Measurements from ENCODE around the gene PI16. TPM values are rescaled to one million over a fixed set of nuclear protein-coding genes. Genes with fewer than 3 reads are reported as not detected.

The PI16 gene
- total and polyA plus RNA-seq, 2 donors (not counting 1 experiment from before 2014, with no cell fraction given): 1.4 to 7.4 TPM

DNA sequence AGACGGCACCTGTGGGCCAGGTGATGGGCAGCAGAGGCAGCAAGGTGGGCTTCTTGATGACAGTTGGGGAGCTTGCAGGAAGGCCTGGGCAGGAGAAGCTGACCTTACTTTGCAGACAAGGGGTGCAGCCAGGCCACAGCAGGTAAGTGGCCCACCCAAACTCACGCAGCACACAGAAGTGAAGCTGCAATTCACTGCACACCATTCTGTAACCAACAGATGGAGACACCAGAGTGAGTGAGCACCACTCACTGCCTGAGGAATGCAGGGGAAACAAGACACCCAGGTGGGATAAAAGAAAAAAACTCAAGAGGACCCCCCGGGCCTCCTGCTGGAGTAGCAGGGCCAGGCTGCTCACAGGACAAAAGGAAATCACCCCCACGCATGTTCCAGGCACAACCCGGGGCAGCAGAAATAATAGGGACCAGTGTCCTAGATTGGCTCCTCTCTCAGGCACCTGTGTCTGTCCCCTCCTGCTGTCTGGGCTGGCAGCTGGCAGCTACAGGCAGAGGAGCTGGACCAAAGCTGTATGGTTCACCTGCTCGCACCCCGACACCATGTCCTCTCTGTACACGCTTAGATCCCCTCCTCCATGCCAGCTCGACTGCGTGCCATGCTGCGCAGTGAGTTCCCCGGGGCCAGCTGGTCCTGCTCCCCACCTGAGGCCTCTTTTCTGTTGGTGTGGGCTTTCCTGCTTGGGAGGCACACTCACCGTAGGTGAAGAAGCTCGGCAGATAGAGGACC, 26.5 kb downstream of the PI16 start:
- ChIA-PET POLR2A (interaction anchor here (0.6 to 1.0 kb wide), 2 partner anchors 37 to 372 kb away, joined by 4 read pairs; no protein-coding TSS in a partner anchor), CTCF (interaction anchor here (1.2 to 9.7 kb wide), 7 partner anchors 26 to 228 kb away, joined by 3 to 223 read pairs (median 5); no protein-coding TSS in a partner anchor)
- Mint-ChIP-seq H3K9me3 (ENCODE audit: insufficient read depth) (no peaks in the 10 kb centered on the region), H3K27me3 (no peaks in the 10 kb centered on the region), H3K4me3 (no peak overlapping the region), H3K27ac (peak overlapping the region; percentile 58), H3K4me1 (peaks cover 37% of the 10 kb centered on the region)
- Histone ChIP-seq H3K4me2 (replicated peaks; ENCODE audit: low read depth, low read length, poor library complexity, severe bottlenecking) (no peak overlapping the region), H3K36me3 (replicated peaks in 1 of 2; ENCODE audit: control extremely low read depth in 1 of 2, control insufficient read depth in 1 of 2, extremely low read depth in 1 of 2, insufficient read depth in 2 of 2, low read length in 1 of 2) (peaks cover 0 to 49% of the 10 kb centered on the region in 2 experiments), H2AFZ (ENCODE audit: insufficient read depth, low read depth, low read length, poor library complexity, severe bottlenecking) (no peak overlapping the region), H3K79me2 (ENCODE audit: control insufficient read depth, insufficient read depth, low read length) (peaks cover 81% of the 10 kb centered on the region), H3K27me3 (replicated peaks in 1 of 4; ENCODE audit: control extremely low read depth in 1 of 4, control insufficient read depth in 3 of 4, insufficient read depth in 4 of 4, low read length in 3 of 4) (no peaks in the 10 kb centered on the region), H3K9me3 (ENCODE audit: control extremely low read depth in 1 of 3, control insufficient read depth in 2 of 3, insufficient read depth in 1 of 3, low read length in 2 of 3) (no peaks in the 10 kb centered on the region), H3K4me3 (ENCODE audit: control extremely low read depth in 1 of 5, extremely low read depth in 1 of 5, insufficient read depth in 1 of 5, low read depth in 2 of 5, low read length in 4 of 5) (no peak overlapping the region), H3K9ac (ENCODE audit: low read length) (no peak overlapping the region), H4K20me1 (ENCODE audit: control insufficient read depth, insufficient read depth, low read length, poor library complexity, severe bottlenecking) (peaks cover 91% of the 10 kb centered on the region), H3K27ac (ENCODE audit: low read length in 2 of 2) (no peak overlapping the region), H3K4me1 (ENCODE audit: control insufficient read depth in 2 of 2, insufficient read depth in 2 of 2, low read length in 2 of 2) (peaks cover 26 to 27% of the 10 kb centered on the region in 2 donors)
- intact Hi-C loops (cut with micrococcal nuclease): loop anchor here (1.0 kb wide), 1 partner anchor 37 kb away; no protein-coding TSS in a partner anchor
- WGBS (ENCODE audit: insufficient coverage): 79% methylated on average over 6 of the region's 14 CpGs
- no peak for TF ChIP-seq EZH2 (IDR thresholded peaks at IDR 0.05; ENCODE audit: borderline replicate concordance, insufficient read depth, low read depth, low read length, poor library complexity, severe bottlenecking)
- TF ChIP-seq, protein P1, sequence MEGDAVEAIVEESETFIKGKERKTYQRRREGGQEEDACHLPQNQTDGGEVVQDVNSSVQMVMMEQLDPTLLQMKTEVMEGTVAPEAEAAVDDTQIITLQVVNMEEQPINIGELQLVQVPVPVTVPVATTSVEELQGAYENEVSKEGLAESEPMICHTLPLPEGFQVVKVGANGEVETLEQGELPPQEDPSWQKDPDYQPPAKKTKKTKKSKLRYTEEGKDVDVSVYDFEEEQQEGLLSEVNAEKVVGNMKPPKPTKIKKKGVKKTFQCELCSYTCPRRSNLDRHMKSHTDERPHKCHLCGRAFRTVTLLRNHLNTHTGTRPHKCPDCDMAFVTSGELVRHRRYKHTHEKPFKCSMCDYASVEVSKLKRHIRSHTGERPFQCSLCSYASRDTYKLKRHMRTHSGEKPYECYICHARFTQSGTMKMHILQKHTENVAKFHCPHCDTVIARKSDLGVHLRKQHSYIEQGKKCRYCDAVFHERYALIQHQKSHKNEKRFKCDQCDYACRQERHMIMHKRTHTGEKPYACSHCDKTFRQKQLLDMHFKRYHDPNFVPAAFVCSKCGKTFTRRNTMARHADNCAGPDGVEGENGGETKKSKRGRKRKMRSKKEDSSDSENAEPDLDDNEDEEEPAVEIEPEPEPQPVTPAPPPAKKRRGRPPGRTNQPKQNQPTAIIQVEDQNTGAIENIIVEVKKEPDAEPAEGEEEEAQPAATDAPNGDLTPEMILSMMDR (IDR thresholded peaks at IDR 0.05): no peak
- ATAC-seq (ENCODE audit: low read depth) (no peak), DNase-seq (no peak)

DNA sequence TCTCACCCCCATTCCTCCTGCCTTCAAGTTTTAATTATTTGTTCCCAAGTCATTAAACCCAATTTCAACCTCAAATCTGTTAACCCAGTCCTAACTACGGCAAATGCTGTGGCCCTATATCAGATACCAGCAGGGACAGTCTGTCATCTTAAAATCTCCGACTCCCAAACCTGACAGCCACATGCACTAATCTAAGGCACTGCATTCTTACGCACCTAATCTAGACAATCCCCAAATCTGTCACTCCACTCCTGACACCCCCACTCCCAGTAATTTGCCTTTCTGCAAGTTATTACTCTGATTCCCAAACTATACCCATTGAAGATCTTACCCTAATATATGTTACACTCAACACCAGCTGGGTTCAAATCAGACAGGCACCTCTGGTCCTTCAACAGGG, 29.0 kb downstream of the PI16 start:
- Mint-ChIP-seq H3K27me3 (no peaks in the 10 kb centered on the region), H3K4me1 (peaks cover 43% of the 10 kb centered on the region), H3K27ac (no peak overlapping the region), H3K9me3 (ENCODE audit: insufficient read depth) (no peaks in the 10 kb centered on the region), H3K4me3 (no peak overlapping the region)
- no peak overlapping the region for H2AFZ ChIP-seq (ENCODE audit: insufficient read depth, low read depth, low read length, poor library complexity, severe bottlenecking)
- peaks cover 0 to 24% of the 10 kb centered on the region in 2 experiments for H3K36me3 ChIP-seq (replicated peaks in 1 of 2; ENCODE audit: control extremely low read depth in 1 of 2, control insufficient read depth in 1 of 2, extremely low read depth in 1 of 2, insufficient read depth in 2 of 2, low read length in 1 of 2)
- 95% methylated on average over 3 of the region's 3 CpGs for WGBS (ENCODE audit: insufficient coverage)
- H3K27ac ChIP-seq (ENCODE audit: low read length in 2 of 2): peak overlapping the region in 1 of 2 donors; percentile 52
- H3K79me2 ChIP-seq (ENCODE audit: control insufficient read depth, insufficient read depth, low read length): peaks cover 81% of the 10 kb centered on the region
- H3K9ac ChIP-seq (ENCODE audit: low read length): no peak overlapping the region
- H3K4me3 ChIP-seq (ENCODE audit: control extremely low read depth in 1 of 5, extremely low read depth in 1 of 5, insufficient read depth in 1 of 5, low read depth in 2 of 5, low read length in 4 of 5): no peak overlapping the region
- TF ChIP-seq, protein P1 (IDR thresholded peaks at IDR 0.05): no peak
- no peak for TF ChIP-seq EZH2 (IDR thresholded peaks at IDR 0.05; ENCODE audit: borderline replicate concordance, insufficient read depth, low read depth, low read length, poor library complexity, severe bottlenecking)
- peaks cover 33 to 35% of the 10 kb centered on the region in 2 donors for H3K4me1 ChIP-seq (ENCODE audit: control insufficient read depth in 2 of 2, insufficient read depth in 2 of 2, low read length in 2 of 2)
- H3K9me3 ChIP-seq (ENCODE audit: control extremely low read depth in 1 of 3, control insufficient read depth in 2 of 3, insufficient read depth in 1 of 3, low read length in 2 of 3): no peaks in the 10 kb centered on the region
- peak overlapping the region; percentile 98 for H3K4me2 ChIP-seq (replicated peaks; ENCODE audit: low read depth, low read length, poor library complexity, severe bottlenecking)
- H3K27me3 ChIP-seq (replicated peaks in 1 of 4; ENCODE audit: control extremely low read depth in 1 of 4, control insufficient read depth in 3 of 4, insufficient read depth in 4 of 4, low read length in 3 of 4): no peaks in the 10 kb centered on the region
- ChIA-PET POLR2A (no interaction called here), CTCF (interaction anchor here (0.9 to 9.7 kb wide), 2 partner anchors 35 to 47 kb away, joined by 3 to 223 read pairs; no protein-coding TSS in a partner anchor)
- H4K20me1 ChIP-seq (ENCODE audit: control insufficient read depth, insufficient read depth, low read length, poor library complexity, severe bottlenecking): peaks cover 67% of the 10 kb centered on the region
- no peak for ATAC-seq (ENCODE audit: low read depth)
- intact Hi-C loops (cut with micrococcal nuclease): no loop called here
- DNase-seq: no peak

All from B cell (primary cell).